ENCODE data around the gene PLPPR1. TPM values are rescaled to one million over a fixed set of nuclear protein-coding genes. Genes with fewer than 3 reads are reported as not detected.

The PLPPR1 gene
- total and polyA plus RNA-seq, 2 of the 13 experiments (the other 11 are each of a cell fraction or from before 2014, with no cell fraction given) = 16.0 to 84.7 TPM

DNA sequence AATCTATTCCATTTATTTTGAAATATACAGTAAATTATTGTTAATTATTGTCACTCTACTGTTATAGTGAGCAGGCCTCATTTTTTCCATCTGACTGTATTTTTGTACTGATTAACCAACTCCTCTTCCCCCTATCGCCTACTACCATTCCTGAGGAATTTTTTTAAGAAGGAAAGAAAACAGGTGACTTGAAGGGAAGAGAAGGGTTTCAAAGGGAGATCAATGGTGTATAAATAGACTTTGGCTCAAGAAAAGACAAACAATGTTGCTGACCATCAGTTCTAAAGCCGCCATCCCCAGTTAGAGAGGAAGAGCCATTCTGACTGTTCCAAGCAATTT lies 286.6 kb downstream of the PLPPR1 start:
- Histone ChIP-seq H3K4me1 (ENCODE audit: insufficient read depth, low read length) (peaks cover 74% of the 10 kb centered on the region), H2AFZ (ENCODE audit: low read length) (peak overlapping the region; percentile 7), H3K4me2 (ENCODE audit: low read depth, low read length) (peak overlapping the region; percentile 58), H3K4me3 (replicated peaks in 1 of 3; ENCODE audit: insufficient read depth in 1 of 3, low read depth in 2 of 3, low read length in 3 of 3) (peak overlapping the region in 2 of 3 experiments; percentile 12 to 15; a peak in 2 of 6 replicates), H4K20me1 (ENCODE audit: insufficient read depth, low read length) (no peaks in the 10 kb centered on the region), H3K79me2 (ENCODE audit: insufficient read depth, low read length) (no peaks in the 10 kb centered on the region), H3K36me3 (replicated peaks in 1 of 2; ENCODE audit: control insufficient read depth in 1 of 2, insufficient read depth in 2 of 2, low read length in 2 of 2) (peaks cover 0 to 3% of the 10 kb centered on the region in 2 experiments; a peak in 4 of 5 replicates), H3K27me3 (ENCODE audit: control insufficient read depth in 1 of 2, insufficient read depth in 2 of 2, low read length in 2 of 2) (no peaks in the 10 kb centered on the region), H3K9ac (ENCODE audit: insufficient read depth, low read depth, low read length) (peak overlapping the region; percentile 67), H3K27ac (ENCODE audit: extremely low read length, insufficient read depth, low read length) (peak overlapping the region; percentile 87), H3K9me3 (ENCODE audit: low read length) (no peaks in the 10 kb centered on the region)
- 0% methylated on average over 2 of the region's 2 CpGs for WGBS (ENCODE audit: low lambda C conversion rate)
- no TSS peak for BruUV-seq (replicated peaks)
- FAIRE-seq (no peak), DNase-seq (ENCODE audit: low spot score) (peak; percentile 87), ATAC-seq (no peak; the same call in 2 of the 3 replicates)
- intact Hi-C loops (cut with micrococcal nuclease; ENCODE audit: unreplicated experiment) = loop anchor here (1.0 to 10.0 kb wide), 5 partner anchors 9 to 252 kb away; partner anchors contain the start of gene RNF20
- CTCF ChIA-PET (ENCODE audit: low intra/inter-chr PET ratio, low total read pairs) = interaction anchor here (4.6 kb wide), 1 partner anchor 72 kb away, joined by 65 read pairs; no protein-coding TSS in a partner anchor
- in situ Hi-C loops (cut with HindIII; ENCODE audit: extremely low pct_ligation_motif_present, low pct_unique_long_range_greater_than_20kb) = loop anchor here (5.0 kb wide), 1 partner anchor 127 kb away; no protein-coding TSS in a partner anchor
- POLR2A ChIA-PET = interaction anchor here (1.0 to 2.6 kb wide), 6 partner anchors 10 to 131 kb away, joined by 3 to 75 read pairs (median 16); partner anchors contain the start of genes MRPL50 and ZNF189
- TF ChIP-seq SP140L (CRISPR knock-in tag; IDR thresholded peaks at IDR 0.05; ENCODE audit: borderline replicate concordance) = 0 out of 2 replicates have a peak, but pooled peaks have one; percentile 24
- 0 out of 2 replicates have a peak, but pooled peaks have one; percentile 79 for TF ChIP-seq SATB2 (CRISPR knock-in tag; IDR thresholded peaks at IDR 0.05)
- peak; percentile 17 for TF ChIP-seq CBX1 (IDR thresholded peaks at IDR 0.05; ENCODE audit: low read depth)
- TF ChIP-seq, protein P1, sequence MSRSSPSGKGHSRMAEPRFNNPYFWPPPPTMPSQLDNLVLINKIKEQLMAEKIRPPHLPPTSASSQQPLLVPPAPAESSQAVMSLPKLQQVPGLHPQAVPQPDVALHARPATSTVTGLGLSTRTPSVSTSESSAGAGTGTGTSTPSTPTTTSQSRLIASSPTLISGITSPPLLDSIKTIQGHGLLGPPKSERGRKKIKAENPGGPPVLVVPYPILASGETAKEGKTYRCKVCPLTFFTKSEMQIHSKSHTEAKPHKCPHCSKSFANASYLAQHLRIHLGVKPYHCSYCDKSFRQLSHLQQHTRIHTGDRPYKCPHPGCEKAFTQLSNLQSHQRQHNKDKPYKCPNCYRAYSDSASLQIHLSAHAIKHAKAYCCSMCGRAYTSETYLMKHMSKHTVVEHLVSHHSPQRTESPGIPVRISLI (CRISPR knock-in tag; IDR thresholded peaks at IDR 0.05; ENCODE audit: borderline replicate concordance) = peak; percentile 75; the same call in 1 of the 2 replicates
- no peak for TF ChIP-seq ZNF562 (CRISPR knock-in tag; IDR thresholded peaks at IDR 0.05; ENCODE audit: borderline replicate concordance)
- TF ChIP-seq KDM5A (IDR thresholded peaks at IDR 0.05; ENCODE audit: borderline replicate concordance, low read length) = peak; percentile 45; the same call in 1 of the 2 replicates
- TF ChIP-seq ZNF572 (CRISPR knock-in tag; IDR thresholded peaks at IDR 0.05) = no peak
- TF ChIP-seq, protein P2, sequence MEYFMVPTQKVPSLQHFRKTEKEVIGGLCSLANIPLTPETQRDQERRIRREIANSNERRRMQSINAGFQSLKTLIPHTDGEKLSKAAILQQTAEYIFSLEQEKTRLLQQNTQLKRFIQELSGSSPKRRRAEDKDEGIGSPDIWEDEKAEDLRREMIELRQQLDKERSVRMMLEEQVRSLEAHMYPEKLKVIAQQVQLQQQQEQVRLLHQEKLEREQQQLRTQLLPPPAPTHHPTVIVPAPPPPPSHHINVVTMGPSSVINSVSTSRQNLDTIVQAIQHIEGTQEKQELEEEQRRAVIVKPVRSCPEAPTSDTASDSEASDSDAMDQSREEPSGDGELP (IDR thresholded peaks at IDR 0.05; ENCODE audit: borderline replicate concordance, low read depth) = peak; percentile 61
- peak; percentile 82 for TF ChIP-seq MEF2D (CRISPR knock-in tag; IDR thresholded peaks at IDR 0.05)
- 0 out of 2 replicates have a peak, but pooled peaks have one; percentile 45 for TF ChIP-seq GATA4 (IDR thresholded peaks at IDR 0.05; ENCODE audit: borderline replicate concordance, low read depth)
- peak; percentile 49; the same call in 1 of the 2 replicates for TF ChIP-seq HDAC1 (CRISPR knock-in tag; IDR thresholded peaks at IDR 0.05)
- TF ChIP-seq BCL6 (CRISPR knock-in tag; IDR thresholded peaks at IDR 0.05) = no peak
- 0 out of 2 replicates have a peak, but pooled peaks have one; percentile 46 for TF ChIP-seq DNMT3B (CRISPR knock-in tag; conservative IDR thresholded peaks at IDR 0.05)
- 0 out of 2 replicates have a peak, but pooled peaks have one; percentile 7 for TF ChIP-seq GLI4 (CRISPR knock-in tag; IDR thresholded peaks at IDR 0.05; ENCODE audit: borderline replicate concordance)
- peak; percentile 80; the same call in 1 of the 2 replicates for TF ChIP-seq ISL2 (CRISPR knock-in tag; IDR thresholded peaks at IDR 0.05)
- TF ChIP-seq, protein P3, sequence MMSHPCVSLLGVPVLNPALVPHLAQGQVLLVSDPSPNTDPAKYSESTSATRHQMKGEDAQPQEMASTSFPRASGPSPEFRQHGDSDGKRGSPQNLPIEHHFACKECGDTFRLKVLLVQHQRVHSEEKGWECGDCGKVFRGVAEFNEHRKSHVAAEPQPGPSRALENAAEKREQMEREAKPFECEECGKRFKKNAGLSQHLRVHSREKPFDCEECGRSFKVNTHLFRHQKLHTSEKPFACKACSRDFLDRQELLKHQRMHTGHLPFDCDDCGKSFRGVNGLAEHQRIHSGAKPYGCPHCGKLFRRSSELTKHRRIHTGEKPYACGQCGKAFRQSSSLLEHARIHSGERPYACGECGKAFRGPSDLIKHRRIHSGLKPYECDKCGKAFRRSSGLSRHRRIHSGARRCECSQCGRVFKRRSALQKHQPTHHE (CRISPR knock-in tag; IDR thresholded peaks at IDR 0.05; ENCODE audit: borderline replicate concordance) = no peak
- no peak; a peak in 1 of 4 replicates for TF ChIP-seq KLF16 (CRISPR knock-in tag; IDR thresholded peaks at IDR 0.05)
- 0 out of 2 replicates have a peak, but pooled peaks have one; percentile 60 for TF ChIP-seq TCF7L2 (IDR thresholded peaks at IDR 0.05; ENCODE audit: low read depth, low read length)
- TF ChIP-seq TCF7 (IDR thresholded peaks at IDR 0.05; ENCODE audit: low read depth) = peak; percentile 85
- TF ChIP-seq, protein P4, sequence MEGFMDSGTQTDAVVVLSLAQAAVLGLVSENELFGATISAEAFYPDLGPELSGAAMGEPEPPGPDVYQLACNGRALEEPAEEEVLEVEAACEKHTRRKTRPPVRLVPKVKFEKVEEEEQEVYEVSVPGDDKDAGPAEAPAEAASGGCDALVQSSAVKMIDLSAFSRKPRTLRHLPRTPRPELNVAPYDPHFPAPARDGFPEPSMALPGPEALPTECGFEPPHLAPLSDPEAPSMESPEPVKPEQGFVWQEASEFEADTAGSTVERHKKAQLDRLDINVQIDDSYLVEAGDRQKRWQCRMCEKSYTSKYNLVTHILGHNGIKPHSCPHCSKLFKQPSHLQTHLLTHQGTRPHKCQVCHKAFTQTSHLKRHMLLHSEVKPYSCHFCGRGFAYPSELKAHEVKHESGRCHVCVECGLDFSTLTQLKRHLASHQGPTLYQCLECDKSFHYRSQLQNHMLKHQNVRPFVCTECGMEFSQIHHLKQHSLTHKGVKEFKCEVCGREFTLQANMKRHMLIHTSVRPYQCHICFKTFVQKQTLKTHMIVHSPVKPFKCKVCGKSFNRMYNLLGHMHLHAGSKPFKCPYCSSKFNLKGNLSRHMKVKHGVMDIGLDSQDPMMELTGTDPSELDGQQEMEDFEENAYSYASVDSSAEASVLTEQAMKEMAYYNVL (CRISPR knock-in tag; IDR thresholded peaks at IDR 0.05; ENCODE audit: borderline replicate concordance) = peak; percentile 96; the same call in 1 of the 2 replicates
